NK-92 (cell line): ENCODE results near the gene DBN1.

Source experiments
- DNase-seq: peaks from one replicate; lab custom pipeline; 2025; ENCODE audit not compliant: unreplicated experiment; lab: John Stamatoyannopoulos, UW

Gene DBN1

DNA sequence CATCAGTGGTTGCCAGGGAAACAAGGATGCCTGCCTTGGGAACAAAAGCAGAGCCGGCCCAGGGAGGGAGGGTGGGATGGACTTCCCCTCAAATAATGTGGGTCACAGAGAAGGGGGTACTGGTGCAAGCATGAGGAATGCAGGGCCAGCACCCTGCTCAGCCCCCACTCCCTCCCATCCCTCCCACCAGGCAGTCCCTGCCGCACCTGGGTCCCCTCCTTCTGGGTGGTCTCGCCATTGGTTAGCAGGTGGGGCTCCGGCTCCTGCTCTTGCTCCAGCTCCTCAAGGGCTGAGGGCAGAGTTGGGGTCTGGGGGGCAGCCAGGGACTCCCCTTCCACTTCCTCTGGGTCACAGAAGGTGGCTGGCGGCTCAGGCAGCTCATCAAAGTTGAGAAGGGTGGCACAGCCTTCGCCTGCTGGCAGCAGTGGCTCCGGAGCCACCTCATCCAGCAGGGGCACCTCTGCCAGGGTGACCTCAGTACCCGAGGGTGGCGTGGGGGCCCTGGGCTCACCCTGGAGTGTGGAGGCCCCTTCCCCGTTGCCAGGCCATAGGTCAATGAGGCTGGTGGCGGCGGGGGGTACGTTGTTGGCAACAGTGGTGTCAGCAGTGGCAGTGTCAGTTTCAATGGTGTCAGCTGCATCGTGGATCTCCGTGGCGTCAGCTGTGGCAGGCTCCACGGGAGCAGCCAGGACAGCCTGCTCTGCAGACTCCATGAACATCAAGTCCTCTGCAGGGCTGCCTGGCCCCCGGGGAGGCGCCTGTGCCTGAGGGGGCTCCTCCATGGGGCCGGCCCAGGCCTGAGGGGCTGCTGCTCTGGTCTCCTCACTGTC lies 15.4 kb downstream of the DBN1 start:
- DNase-seq, result no peak

DNA sequence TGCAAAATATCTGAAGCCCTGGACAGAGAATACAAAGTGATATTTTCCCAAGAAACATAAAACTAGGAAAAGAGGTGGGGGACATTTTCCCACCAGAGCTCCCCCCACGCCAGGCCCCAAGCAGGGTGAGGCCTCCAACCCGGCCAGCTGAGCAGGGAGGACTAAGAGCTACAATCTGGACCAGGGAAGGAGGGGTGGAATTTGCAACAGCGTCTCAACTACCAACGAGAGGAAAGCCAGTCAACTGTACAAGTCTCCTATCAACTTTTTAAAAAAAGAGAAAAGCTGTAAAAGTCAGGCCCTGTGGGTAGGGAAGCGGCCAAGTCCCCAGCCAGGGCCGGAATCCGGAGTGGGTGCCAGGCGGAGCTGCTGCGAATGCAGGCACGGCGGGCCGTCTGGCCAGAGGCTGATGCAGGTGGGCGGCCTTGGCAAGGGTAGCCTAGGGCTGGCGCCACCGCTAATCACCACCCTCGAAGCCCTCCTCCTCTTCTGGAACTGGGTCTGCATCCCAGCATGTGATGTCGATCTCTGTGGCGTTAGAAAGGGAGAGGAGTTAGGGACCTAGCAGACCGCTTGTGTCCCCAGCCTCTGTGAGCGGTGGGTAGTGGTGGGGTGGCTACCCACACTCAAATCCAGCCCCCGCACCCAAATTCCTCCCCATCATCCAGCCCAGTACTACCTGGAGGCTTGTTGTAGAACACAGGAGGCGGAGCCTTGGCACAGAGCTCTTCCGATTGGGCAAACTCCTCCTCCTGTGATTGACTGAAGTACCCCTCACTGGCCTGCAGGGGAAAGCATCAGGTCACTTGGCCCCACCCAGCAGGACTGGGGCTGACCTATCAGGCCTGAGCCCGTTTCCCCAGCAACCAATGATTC lies 16.2 kb downstream of the DBN1 start:
- DNase-seq, result no peak

DNA sequence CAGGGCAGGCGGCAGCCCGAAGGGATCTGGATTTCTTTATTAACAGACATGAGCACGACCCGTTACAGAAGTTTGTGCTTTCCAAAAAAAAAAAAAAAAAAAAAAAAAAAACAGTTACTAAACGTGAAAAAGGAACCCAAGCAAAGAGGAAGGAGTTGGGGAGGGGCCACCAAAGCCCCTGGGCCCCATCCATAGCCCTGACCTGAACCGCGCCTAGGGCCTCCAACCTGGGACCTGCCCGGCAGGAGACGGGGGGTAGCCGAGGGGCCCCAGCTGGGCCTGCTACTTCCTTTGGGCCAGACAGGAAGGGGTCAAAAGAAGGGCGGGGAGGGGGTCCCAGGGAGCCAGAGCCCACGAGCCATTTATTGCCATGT lies 16.9 kb downstream of the DBN1 start:
- DNase-seq, result no peak

DNA sequence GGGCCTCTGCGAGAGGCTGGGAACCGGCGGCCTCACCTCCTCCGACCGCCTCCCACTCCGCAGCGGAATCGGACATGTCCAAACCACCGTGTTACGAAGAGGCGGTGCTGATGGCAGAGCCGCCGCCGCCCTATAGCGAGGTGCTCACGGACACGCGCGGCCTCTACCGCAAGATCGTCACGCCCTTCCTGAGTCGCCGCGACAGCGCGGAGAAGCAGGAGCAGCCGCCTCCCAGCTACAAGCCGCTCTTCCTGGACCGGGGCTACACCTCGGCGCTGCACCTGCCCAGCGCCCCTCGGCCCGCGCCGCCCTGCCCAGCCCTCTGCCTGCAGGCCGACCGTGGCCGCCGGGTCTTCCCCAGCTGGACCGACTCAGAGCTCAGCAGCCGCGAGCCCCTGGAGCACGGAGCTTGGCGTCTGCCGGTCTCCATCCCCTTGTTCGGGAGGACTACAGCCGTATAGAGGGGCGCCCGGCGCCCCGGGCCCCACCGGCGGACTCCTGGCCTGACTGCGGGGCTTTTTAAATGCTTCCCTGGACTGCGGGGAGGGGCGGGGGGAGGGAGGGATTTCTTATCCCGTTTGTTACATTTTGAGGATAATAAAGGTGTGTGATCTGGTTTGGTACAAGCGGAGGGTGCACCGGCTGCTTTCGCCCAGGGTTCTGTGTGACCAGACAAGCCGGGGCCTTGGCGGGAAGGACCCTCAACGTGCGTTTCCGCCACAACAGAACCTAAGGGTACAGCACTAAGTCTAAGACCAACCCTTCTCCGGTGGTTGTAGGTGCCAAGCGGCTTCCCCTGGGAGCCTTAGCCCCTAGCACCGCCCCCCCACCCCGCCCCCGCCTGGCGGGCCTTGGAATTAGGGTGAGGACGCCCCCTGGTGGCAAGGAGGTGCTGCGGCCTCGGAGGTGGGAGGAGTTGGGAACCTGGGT lies 17.5 kb downstream of the DBN1 start:
- DNase-seq, result peak; percentile 34

DNA sequence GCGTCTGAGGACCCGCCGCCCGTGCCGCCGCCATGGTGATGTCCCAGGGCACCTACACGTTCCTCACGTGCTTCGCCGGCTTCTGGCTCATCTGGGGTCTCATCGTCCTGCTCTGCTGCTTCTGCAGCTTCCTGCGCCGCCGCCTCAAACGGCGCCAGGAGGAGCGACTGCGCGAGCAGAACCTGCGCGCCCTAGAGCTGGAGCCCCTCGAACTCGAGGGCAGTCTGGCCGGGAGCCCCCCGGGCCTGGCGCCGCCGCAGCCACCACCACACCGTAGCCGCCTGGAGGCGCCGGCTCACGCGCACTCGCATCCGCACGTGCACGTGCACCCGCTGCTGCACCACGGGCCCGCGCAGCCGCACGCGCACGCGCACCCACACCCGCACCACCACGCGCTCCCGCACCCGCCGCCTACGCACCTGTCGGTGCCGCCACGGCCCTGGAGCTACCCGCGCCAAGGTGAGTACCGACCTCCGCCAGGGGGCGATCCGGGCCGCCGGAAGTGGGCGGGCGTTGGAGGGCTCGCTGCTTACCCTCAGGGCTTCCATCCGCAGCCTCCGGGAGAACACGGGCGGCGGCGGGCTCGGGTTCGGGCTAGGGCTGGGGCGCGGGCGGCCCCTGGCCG lies 18.3 kb downstream of the DBN1 start:
- DNase-seq, result peak; percentile 54

DNA sequence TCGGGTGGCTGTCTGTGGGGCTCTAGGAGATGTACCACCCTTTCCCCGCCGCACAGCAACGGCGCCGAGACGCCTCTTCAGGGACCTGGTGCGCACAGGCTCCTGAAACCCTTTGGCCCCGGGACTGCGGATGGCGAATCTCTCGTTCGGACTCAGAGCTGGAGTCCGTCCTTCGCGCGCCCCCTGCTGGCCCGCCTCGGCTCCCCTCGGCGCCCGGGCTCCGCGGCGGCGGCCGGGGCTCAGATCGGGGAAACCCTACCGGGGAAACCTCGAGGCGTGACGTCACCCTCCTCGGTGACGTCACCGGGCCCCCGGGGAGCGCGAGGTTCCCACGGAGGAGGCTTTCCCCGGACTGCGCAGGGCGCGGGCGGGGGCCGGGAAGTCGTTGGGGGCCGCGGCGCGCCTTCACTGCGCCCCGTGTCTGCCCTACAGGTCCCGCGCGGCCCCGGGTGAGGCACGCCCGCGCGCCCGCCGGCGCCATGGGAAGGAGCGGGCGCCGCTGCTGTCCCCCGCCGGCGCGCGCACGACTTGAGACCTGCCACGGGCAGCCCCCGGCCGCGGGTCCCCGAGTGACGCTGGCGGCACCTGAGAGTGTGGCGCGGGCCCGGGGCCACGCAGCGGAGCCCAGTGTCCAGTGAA lies 18.9 kb downstream of the DBN1 start:
- DNase-seq, result peak; percentile 59

DNA sequence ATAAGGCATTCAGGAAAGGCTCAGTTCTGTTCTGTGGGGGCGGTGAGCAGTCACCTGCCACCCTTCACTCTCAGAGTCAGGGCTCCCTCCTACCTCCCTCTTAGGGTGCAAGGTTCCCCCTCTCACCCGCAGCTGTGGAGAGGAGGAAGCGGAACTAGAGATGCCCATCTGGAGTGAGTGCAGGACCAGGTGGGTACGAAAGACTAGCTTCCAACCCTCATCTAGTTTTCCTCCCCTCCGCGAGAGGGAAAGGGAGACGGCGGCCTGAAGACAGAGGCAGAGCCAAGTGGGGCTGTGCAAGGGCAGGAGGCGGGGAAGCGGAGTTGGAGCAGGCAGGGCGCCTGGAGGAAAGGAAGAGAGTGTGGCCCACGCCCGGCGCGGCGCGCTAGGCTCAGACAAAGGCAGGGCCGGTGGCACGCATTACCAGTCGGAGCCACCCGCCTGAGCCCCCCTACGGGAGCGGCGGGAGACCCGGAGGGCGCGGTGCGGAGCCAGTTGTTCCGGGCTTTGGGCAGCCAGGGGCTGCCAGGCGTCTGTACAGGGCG lies 19.5 kb downstream of the DBN1 start:
- DNase-seq, result no peak

DNA sequence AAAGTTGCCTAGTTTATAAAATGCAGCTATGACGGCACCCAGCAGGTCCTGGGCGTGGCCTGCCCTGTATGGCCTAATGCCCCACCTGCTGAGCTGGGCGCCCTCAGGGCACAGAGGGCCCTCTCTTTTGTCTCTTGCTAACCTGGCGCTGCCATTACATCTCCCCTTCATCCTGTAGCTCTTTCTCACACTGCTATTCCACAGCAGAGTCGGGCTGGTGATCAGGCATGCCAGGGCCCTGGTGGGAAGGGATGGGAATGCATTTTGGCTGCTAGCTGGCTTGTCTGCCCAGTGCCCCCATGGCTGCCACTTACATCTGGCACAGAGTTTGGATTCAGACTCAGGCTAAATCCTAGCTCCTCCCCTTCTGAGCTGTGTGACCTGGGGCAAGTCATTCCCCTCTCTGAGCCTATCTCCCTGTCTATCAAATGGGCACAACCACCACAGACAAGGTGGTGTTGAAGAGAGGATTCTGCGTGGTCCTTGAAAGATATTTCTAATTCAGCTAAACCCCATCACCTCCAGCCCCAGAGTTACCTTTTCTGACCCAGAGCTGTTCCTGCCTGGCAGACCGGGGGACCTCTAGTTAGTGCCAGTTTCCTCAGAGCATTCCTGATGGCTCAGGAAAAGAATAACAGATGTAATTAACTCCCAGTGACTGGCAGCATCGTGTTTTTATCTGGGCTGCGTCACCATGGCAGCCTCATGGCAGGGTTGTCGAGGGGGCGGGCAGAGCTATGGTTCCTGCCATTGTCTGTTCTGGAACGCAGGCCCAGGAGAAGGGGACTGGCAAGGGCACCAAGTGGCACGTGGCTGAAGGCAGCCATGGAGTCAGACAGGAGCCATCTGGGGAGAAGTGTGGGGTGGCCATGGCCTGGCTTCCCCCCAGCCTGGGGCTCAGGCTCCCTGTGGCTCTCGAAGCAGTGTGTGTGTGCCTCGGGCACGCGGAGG lies 20.5 kb downstream of the DBN1 start:
- DNase-seq, result no peak

DNA sequence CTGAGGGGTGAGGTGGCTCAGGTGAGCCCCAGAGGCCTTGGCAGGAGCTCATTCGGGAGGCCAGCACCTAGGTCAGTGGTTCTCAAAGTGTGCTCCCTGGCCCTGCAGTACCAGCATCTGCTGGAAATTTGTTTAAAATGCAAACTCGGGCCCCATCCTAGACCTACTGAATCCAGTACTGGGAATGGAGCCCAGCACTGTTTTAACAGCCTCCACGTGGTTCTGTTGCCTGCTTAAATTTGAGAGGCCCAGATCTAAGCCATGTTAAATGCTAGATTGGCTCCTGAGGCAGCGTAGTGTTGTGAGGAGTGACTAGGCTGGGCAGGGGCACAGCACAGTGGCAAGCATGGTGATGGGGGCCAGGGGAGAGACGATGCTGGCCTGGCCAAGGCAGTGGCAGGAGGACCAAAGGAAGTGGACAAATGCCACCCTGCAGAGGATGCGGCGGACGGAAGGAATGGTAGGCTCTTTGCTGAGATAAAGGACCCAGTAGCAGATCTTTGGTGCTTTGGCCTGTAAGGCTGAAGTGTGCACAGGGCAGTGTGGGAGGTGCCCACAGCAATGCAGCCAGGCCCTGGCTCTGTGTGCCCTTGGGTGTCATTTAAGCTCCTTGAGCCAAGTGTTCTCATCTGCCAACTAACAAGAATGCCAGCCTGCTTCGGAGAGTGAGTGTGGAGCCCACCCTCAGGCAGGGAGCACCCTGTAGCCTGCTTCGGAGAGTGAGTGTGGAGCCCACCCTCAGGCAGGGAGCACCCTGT lies 22.6 kb downstream of the DBN1 start:
- no peak for DNase-seq

DNA sequence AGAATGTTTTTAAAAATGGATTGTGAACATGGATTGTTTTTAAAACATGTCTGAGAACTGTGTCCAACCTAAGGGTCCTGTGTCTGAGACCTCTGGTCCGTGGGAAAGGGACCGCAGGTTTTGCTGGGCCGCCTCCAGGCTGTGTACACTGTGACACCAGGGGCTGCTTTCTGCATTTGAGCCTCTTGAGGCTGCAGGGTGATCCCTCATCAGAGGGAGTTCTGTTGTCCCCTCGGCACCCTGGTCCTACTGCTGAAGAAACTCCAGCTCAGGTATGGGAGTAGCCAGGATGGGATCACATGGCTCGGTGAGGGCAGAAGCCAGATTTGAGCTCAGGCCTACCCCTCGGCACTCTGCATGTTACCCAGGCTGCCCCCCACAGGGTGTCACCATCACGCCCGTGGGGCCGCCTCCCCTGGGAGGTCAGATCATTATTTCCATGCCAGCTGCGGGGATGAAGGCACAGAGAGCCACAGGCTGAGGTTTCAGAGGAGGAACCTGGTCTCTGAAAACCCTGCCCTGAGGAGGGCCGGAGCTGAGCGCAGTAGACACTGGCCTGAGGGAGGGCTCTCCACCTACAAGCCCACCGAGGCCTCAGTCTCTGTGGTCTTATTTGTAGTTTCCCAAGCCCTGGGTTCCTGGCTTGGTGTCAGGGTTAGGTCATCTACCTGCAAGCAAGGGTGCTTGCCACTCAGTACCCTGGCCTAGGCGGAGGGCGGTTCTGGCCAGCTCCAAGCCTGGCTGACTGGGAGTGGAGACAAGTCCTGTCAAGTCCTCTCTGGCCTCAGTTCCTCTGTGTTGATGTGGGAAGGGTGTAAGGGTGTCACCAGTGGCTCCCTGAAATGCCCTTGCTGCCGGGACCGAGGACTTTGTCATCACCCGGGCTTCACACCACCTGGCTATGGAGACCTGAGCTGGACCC lies 24.0 kb downstream of the DBN1 start:
- no peak for DNase-seq

DNA sequence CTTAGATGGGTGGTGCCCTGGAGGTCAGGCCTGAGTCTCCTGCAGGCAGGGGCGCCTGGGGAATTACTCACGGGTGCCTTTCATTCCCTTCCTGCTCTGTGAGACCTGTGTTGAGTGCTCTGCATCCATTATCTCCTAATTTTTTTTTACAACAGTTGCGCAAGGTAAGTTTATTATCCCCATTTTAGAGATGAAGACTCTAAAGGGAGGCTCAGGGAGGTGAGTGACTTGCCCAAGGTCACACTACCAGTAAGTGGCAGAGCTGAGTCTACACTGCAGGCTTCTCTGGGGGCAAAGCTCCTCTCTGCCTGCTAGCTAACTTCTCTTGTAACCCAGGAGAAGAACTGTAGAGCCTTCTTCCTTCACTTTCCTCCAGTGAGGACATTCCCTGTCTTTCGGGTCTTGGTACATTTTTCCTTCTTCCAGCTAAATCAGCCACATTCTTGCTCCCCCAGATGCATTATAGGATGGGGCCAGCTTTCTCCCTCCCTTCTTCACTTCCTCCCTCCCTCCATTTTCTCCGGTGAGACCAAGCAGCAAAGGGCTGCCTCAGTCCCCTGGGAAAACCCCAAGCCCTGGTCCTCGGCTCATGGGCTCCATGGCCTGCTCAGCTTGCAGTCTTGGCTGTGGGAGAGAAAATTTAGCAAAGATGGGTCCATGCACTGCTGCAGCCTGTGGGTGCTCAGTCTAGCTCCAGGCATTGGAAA lies 25.0 kb downstream of the DBN1 start:
- no peak for DNase-seq

DNA sequence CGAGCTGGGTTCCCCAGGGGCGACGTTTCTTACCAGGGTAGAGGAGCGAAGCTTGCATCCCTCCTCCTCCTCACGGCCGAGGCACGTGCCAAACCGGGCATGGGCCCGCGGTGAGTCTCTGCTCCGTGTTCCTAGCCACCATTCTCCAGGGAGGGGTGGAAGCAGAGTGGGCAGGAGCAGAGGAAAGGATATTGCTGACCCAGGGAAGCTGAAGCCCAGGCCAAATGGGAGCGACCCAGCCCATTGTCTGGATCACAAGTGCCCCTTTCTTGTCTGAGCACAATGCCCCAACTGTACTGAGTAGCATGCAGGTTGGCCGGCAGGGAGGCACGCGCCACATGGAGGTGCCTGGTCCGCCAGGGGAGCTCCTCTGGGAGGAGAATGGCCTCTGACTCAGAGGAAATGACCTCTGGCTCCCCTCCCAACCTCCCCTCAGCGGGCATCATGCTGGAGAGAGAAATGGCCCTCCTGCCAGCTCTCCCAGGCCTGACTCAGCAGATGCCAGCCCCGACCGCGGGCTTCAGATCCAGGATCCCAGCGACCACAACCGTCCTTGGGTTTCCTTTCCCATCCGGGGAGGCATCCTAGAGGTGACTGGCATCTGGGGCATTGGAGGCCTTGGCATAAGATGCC lies 25.7 kb downstream of the DBN1 start:
- DNase-seq, result no peak

DNA sequence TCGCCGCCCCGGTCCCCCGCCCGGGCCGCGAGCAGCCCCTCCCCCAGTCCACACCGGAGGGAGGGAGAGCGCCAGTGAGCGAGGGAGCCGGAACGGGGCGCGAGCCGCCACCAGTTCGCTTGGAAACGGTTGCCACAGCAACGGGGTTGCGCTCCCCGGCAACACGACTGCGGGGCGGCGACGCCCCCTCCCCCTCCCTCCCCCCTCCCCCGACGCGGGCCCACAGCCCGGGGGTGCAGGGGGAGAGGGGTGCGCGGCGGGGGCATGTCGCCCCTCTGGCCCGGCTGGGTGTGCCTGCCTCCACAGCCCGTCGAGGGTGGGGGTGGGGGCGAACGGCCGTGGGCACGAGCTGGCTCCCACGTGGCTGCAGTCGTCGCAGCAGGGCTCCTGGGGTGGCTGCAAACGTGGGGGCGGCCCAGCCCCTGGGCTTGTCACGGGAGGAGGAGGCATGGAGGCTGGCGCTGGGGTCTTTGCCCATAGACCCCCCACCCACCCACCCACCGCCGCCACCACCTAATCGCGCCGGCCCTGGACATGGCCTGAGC lies 26.3 kb downstream of the DBN1 start:
- DNase-seq, result no peak

DNA sequence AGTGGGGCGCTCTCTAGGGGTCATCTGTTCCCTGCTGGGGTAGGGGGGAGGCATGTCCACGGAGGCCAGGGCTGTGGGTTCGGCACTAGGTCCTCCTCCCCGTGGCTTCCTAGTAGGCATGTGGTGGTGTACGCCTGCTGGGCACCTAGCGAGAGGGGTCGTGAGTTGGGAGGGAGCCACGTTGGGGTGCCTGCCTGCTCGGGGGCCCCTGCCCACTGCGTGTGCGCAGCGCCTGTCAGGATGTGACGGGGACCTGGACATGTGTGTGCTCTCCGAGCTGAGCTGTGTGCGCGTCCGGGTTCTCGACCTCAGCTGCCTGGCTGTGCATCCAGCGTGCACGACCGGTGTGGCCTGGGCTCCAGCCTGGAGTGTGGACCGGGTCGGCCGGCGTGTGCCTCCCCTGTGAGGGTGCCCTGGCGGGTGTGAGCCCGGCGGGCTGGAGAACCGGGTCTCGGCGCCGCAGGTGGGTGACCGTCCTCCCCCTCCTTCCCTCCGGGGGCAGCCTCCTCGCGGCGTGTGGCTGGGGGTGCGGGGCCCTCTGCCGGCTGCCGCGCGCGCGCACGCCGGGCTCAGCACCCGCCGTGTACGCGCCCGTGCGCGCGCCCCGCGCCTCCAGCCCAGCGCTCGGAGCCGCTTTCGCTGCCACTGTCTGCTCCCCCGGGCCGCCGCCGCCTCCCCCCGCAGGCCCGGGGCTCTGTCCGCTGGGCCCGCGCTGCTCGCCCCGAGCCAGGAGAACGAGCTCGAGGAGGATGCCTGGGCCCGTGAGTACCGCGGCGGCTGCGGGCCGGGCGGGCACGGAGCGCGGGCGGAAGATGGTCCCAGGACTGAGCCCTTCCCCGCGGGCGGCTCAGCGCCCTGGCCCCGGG lies 27.0 kb downstream of the DBN1 start, which contains the start of gene PRR7:
TSS of gene PRR7 (plus strand) at position 615 of the 866 bp plus-strand sequence. CDS start 8,254 bp downstream, outside the sequence.
- no peak for DNase-seq

DNA sequence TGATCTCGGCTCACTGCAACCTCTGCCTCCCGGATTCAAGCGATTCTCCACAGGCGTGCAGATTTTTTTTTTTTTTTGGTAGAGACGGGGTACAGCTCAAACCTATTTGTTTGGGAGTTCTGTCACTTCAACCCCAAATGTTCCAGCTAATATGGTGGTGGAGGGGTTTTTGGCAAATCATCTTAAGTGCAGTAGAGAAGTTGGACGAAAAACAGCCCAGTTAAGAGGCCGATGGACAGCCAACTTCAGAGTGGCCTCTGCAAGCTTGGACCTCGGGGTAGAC lies 27.6 kb downstream of the DBN1 start:
- no peak for DNase-seq
